K562 (cell line): ENCODE data around the gene CCR7. TPM values are rescaled to one million over a fixed set of nuclear protein-coding genes. Genes with fewer than 3 reads are reported as not detected.
A peak's percentile ranks its signal among the peaks of the same experiment; 100 is the strongest.

Experiments
- BCL6 ChIP-seq: fragments of 250-450 bp; sonication (Bioruptor Pico); IDR thresholded peaks from 2 replicates; pipeline ENCODE4 v1.4.0; 2020
- BDP1 ChIP-seq: IDR thresholded peaks from 3 replicates; pipeline ENCODE4 v1.6.1; 2011; ENCODE audit not compliant: insufficient read length, insufficient read depth
- CHD4 ChIP-seq: fragments of 200-600 bp; sonication (generic); IDR thresholded peaks from 3 replicates; pipeline ENCODE4 v1.6.1; 2012; ENCODE audit warnings: low read depth, mild to moderate bottlenecking, mixed read lengths, low read length, inconsistent platforms; ENCODE audit not compliant: insufficient read depth, insufficient replicate concordance, poor library complexity, severe bottlenecking
- ELK1 ChIP-seq: sonication (generic); formaldehyde crosslinking; IDR thresholded peaks from 2 replicates; pipeline ENCODE4 v1.8.1; 2022; ENCODE audit warnings: missing genetic modification reagents
- FIP1L1 ChIP-seq: fragments of 200-400 bp; formaldehyde crosslinking; IDR thresholded peaks from 2 replicates; pipeline ENCODE4 v1.6.1; 2018; ENCODE audit warnings: mild to moderate bottlenecking, low read depth, low read length; ENCODE audit not compliant: poor library complexity, severe bottlenecking
- HDGF ChIP-seq: fragments of 450-650 bp; IDR thresholded peaks from 2 replicates; pipeline ENCODE4 v1.6.1; 2016
- MEF2D ChIP-seq: conservative IDR thresholded peaks from 2 replicates; pipeline ENCODE4 v1.6.1; 2016; ENCODE audit warnings: low read depth, missing genetic modification characterization, missing compliant biosample characterization
- MLLT1 ChIP-seq, 2 experiments: fragments of 450-650 bp; IDR thresholded peaks; 2 replicates each; pipeline ENCODE4 v1.6.1; 2016
- PATZ1 ChIP-seq: fragments of 250-450 bp; sonication (Bioruptor Pico); IDR thresholded peaks from 2 replicates; pipeline ENCODE4 v1.5.0; 2020; ENCODE audit warnings: mild to moderate bottlenecking, borderline replicate concordance
- PBX2 ChIP-seq, 2 experiments: IDR thresholded peaks in 1 of 2; conservative IDR thresholded peaks in 1 of 2; 2 replicates each; pipeline ENCODE4 v1.6.1; 2016; ENCODE audit warnings: low read depth in 2 of 2, mild to moderate bottlenecking in 1 of 2, missing compliant biosample characterization in 1 of 2, missing genetic modification characterization in 1 of 2, moderate library complexity in 1 of 2
- POLR2AphosphoS5 ChIP-seq: IDR thresholded peaks from 2 replicates; pipeline ENCODE4 v1.6.1; 2011; ENCODE audit warnings: mild to moderate bottlenecking, low read depth, low read length, moderate library complexity; ENCODE audit not compliant: control insufficient read depth, insufficient read depth
- TAL1 ChIP-seq: fragments of 450-650 bp; IDR thresholded peaks from 2 replicates; pipeline ENCODE4 v1.6.1; 2016; ENCODE audit warnings: mild to moderate bottlenecking
- ZNF175 ChIP-seq: fragments of 200-800 bp; sonication (Bioruptor generic); IDR thresholded peaks from 2 replicates; pipeline ENCODE4 v1.6.1; 2016; ENCODE audit warnings: low read depth, mild to moderate bottlenecking, missing genetic modification characterization, missing compliant biosample characterization
- ZNF24 ChIP-seq: fragments of 450-650 bp; IDR thresholded peaks from 2 replicates; pipeline ENCODE4 v1.6.1; 2016
- ZNF551 ChIP-seq: fragments of 250-450 bp; sonication (Bioruptor Pico); IDR thresholded peaks from 2 replicates; pipeline ENCODE4 v1.5.0; 2021; ENCODE audit warnings: mild to moderate bottlenecking, moderate library complexity
- ZNF830 ChIP-seq: fragments of 250-450 bp; sonication (Bioruptor Pico); IDR thresholded peaks from 2 replicates; pipeline ENCODE4 v1.5.0; 2021; ENCODE audit warnings: mild to moderate bottlenecking
- polyA plus RNA-seq, 8 experiments: library from polyadenylated mRNA; depleted of rRNA in 4 of 8; stranded (reverse) in 5 of 8; unstranded in 3 of 8; fragments of >200 nt; fragmentation: Nextera tagmentation in 2 of 8; fragmentation: Illumina TruSeq in 1 of 8; extraction: Ambion mirVana in 2 of 8; extraction: Trizol in 1 of 8; gene quantifications; 2 replicates each; pipeline versions ENCODE4 v1.2.1 to v1.2.3, GENCODE V29; 2011 to 2014; ENCODE audit warnings: inconsistent platforms in 1 of 8, missing spikeins in 1 of 8
- total RNA-seq, 7 experiments: library from RNA; depleted of rRNA in 6 of 7; stranded (reverse); fragments of >200 nt in 6 of 7; fragmentation: Illumina TruSeq in 2 of 7; extraction: Trizol in 2 of 7; gene quantifications; 2 replicates each; pipeline versions ENCODE4 v1.2.1 to v1.2.3, GENCODE V29; 2011 to 2021; ENCODE audit warnings: low replicate concordance in 1 of 7

The CCR7 gene
- total and polyA plus RNA-seq, 9 of the 15 experiments (the other 6 are each of a cell fraction or from before 2014, with no cell fraction given) = 0.14 to 1.4 (median 0.56) TPM

GRCh38 chr17:40556884-40557414 is 8.3 kb downstream of the CCR7 start (continued):
- TF ChIP-seq ZNF24 (peak; percentile 34; the same call in 1 of the 2 replicates), ELK1 (no peak), HDGF (no peak), POLR2AphosphoS5 (peak; percentile 73), TAL1 (peak; percentile 74), ZNF175 (CRISPR knock-in tag) (no peak), PBX2 (CRISPR knock-in tag; IDR thresholded peaks at IDR 0.05; ENCODE audit: low read depth) (no peak), PBX2 (tag; conservative IDR thresholded peaks at IDR 0.05; ENCODE audit: low read depth) (no peak), ZNF551 (CRISPR knock-in tag) (no peak), FIP1L1 (no peak), ZNF830 (CRISPR knock-in tag) (no peak), MEF2D (tag) (peak; percentile 95), BCL6 (CRISPR knock-in tag) (no peak), BDP1 (no peak), PATZ1 (CRISPR knock-in tag) (no peak), MLLT1 (IDR thresholded peaks at IDR 0.05) (no peak), CHD4 (no peak)
